Body of pancreas (tissue), 4 donors: Measurements from ENCODE around the gene CLDN19.
"Not testable (repeated sequence)": the region's sequence is repeated elsewhere in the genome, so short reads cannot be mapped to it uniquely, and the experiment has no call there.

Experiments
- POLR2A ChIP-seq, 3 donors: fragments of 450-650 bp; IDR thresholded peaks; one replicate each; pipeline ENCODE4 v1.6.1; 2016; ENCODE audit warnings: antibody characterized with exemption in 3 of 3, mild to moderate bottlenecking in 2 of 3
- TF ChIP-seq, protein P1 (sequence below), 7 experiments: fragments of 450-650 bp in 4 of 7; fragments of 200-600 bp in 3 of 7; sonication (generic) in 3 of 7; IDR thresholded peaks; one replicate each; pipeline ENCODE4 v1.5.1; 2016 to 2019; ENCODE audit warnings: antibody characterized with exemption in 7 of 7

DNA sequence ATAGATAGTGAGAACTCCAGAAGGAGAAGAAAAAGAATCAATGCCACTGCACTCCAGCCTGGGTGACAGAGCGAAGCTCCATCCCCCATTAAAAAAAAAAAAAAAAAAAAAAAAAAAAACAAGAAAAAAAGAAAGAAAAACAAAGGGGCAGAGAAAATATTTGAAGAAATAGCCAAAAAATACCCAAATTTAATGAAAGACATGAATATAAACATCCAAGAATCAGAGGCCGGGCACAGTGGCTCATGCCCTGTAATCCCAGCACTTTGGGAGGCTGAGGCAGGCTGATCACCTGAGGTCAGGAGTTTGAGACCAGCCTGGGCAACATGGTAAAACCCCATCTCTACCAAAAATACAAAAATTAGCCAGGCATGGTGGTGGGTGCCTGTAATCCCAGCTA lies 17.6 kb downstream of the CLDN19 start:
- TF ChIP-seq POLR2A (IDR thresholded peaks at IDR 0.05): not testable (repeated sequence)
- TF ChIP-seq, protein P1, sequence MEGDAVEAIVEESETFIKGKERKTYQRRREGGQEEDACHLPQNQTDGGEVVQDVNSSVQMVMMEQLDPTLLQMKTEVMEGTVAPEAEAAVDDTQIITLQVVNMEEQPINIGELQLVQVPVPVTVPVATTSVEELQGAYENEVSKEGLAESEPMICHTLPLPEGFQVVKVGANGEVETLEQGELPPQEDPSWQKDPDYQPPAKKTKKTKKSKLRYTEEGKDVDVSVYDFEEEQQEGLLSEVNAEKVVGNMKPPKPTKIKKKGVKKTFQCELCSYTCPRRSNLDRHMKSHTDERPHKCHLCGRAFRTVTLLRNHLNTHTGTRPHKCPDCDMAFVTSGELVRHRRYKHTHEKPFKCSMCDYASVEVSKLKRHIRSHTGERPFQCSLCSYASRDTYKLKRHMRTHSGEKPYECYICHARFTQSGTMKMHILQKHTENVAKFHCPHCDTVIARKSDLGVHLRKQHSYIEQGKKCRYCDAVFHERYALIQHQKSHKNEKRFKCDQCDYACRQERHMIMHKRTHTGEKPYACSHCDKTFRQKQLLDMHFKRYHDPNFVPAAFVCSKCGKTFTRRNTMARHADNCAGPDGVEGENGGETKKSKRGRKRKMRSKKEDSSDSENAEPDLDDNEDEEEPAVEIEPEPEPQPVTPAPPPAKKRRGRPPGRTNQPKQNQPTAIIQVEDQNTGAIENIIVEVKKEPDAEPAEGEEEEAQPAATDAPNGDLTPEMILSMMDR (IDR thresholded peaks at IDR 0.05): not testable (repeated sequence)
